Liver (tissue), 9 donors: ENCODE data around the gene SON. TPM values are rescaled to one million over a fixed set of nuclear protein-coding genes. Genes with fewer than 3 reads are reported as not detected.

ENCODE experiments used
- DNase-seq: peaks from one replicate; pipeline ENCODE4 v3.0.0-alpha.2; 2017; ENCODE audit warnings: low spot score
- H3K27ac ChIP-seq, 2 donors: one replicate each; pipeline ENCODE4 v1.7.0; 2013; ENCODE audit warnings: inconsistent platforms in 2 of 2, low read length in 2 of 2, control low read depth in 1 of 2, low read depth in 1 of 2, mild to moderate bottlenecking in 1 of 2
- H3K27me3 ChIP-seq, 4 donors: one replicate each; pipeline versions ENCODE4 v1.6.1 to v1.7.0; 2013; ENCODE audit warnings: low read length in 3 of 4, inconsistent platforms in 1 of 4, mild to moderate bottlenecking in 1 of 4, moderate library complexity in 1 of 4; ENCODE audit not compliant: control insufficient read depth in 4 of 4, insufficient read depth in 4 of 4
- H3K36me3 ChIP-seq, 4 donors: one replicate each; pipeline versions ENCODE4 v1.6.1 to v1.7.0; 2013; ENCODE audit warnings: low read length in 3 of 4, mild to moderate bottlenecking in 3 of 4, low read depth in 1 of 4, moderate library complexity in 1 of 4; ENCODE audit not compliant: control insufficient read depth in 4 of 4, insufficient read depth in 3 of 4
- H3K4me1 ChIP-seq, 4 donors: one replicate each; pipeline versions ENCODE4 v1.6.1 to v1.7.0; 2013; ENCODE audit warnings: low read length in 3 of 4, mild to moderate bottlenecking in 3 of 4, moderate library complexity in 1 of 4; ENCODE audit not compliant: control insufficient read depth in 4 of 4, insufficient read depth in 4 of 4
- H3K4me3 ChIP-seq, 3 donors: one replicate each; pipeline versions ENCODE4 v1.6.1 to v1.7.0; 2013; ENCODE audit warnings: low read length in 3 of 3, control low read depth in 1 of 3, low read depth in 1 of 3, mild to moderate bottlenecking in 1 of 3
- H3K9ac ChIP-seq, 2 donors: one replicate each; pipeline ENCODE4 v1.7.0; 2013; ENCODE audit warnings: low read length in 2 of 2, mild to moderate bottlenecking in 2 of 2, moderate library complexity in 2 of 2, control low read depth in 1 of 2, low read depth in 1 of 2
- H3K9me3 ChIP-seq, 4 donors: one replicate each; pipeline versions ENCODE4 v1.6.1 to v1.7.0; 2013; ENCODE audit warnings: low read length in 3 of 4; ENCODE audit not compliant: control insufficient read depth in 4 of 4
- EGR1 ChIP-seq, 2 donors: IDR thresholded peaks; 2 replicates each; pipeline ENCODE4 v1.6.1; 2016 to 2018; ENCODE audit warnings: antibody characterized with exemption in 2 of 2, low read depth in 2 of 2
- FOXA1 ChIP-seq: IDR thresholded peaks from 2 replicates; pipeline ENCODE4 v1.6.1; 2016; ENCODE audit warnings: antibody characterized with exemption
- FOXA2 ChIP-seq: IDR thresholded peaks from 2 replicates; pipeline ENCODE4 v1.6.1; 2016; ENCODE audit warnings: antibody characterized with exemption
- GABPA ChIP-seq, 2 donors: IDR thresholded peaks in 1 of 2; conservative IDR thresholded peaks in 1 of 2; 2 replicates each; pipeline ENCODE4 v1.6.1; 2016; ENCODE audit warnings: antibody characterized with exemption in 2 of 2, mild to moderate bottlenecking in 1 of 2, moderate library complexity in 1 of 2
- HNF4A ChIP-seq, 2 donors: conservative IDR thresholded peaks; 2 replicates each; pipeline ENCODE4 v1.6.1; 2016; ENCODE audit warnings: antibody characterized with exemption in 2 of 2, mild to moderate bottlenecking in 2 of 2
- HNF4G ChIP-seq: IDR thresholded peaks from 2 replicates; pipeline ENCODE4 v1.6.1; 2016; ENCODE audit warnings: antibody characterized with exemption
- JUND ChIP-seq, 2 donors: IDR thresholded peaks; 2 replicates each; pipeline ENCODE4 v1.6.1; 2016; ENCODE audit warnings: antibody characterized with exemption in 2 of 2
- NR2F2 ChIP-seq: IDR thresholded peaks from 2 replicates; pipeline ENCODE4 v1.6.1; 2016; ENCODE audit warnings: antibody characterized with exemption
- RAD21 ChIP-seq, 2 donors: IDR thresholded peaks; 2 replicates each; pipeline ENCODE4 v1.6.1; 2016; ENCODE audit warnings: antibody characterized with exemption in 2 of 2, mild to moderate bottlenecking in 2 of 2
- RXRA ChIP-seq, 2 donors: IDR thresholded peaks; 2 replicates each; pipeline ENCODE4 v1.6.1; 2017 to 2018; ENCODE audit warnings: antibody characterized with exemption in 2 of 2, mild to moderate bottlenecking in 1 of 2
- SP1 ChIP-seq: IDR thresholded peaks from 2 replicates; pipeline ENCODE4 v1.6.1; 2018; ENCODE audit warnings: antibody characterized with exemption, mild to moderate bottlenecking
- TAF1 ChIP-seq: conservative IDR thresholded peaks from 2 replicates; pipeline ENCODE4 v1.6.1; 2016; ENCODE audit warnings: antibody characterized with exemption, mild to moderate bottlenecking
- YY1 ChIP-seq: IDR thresholded peaks from 2 replicates; pipeline ENCODE4 v1.6.1; 2016; ENCODE audit warnings: antibody characterized with exemption, mild to moderate bottlenecking
- ZBTB33 ChIP-seq: IDR thresholded peaks from 2 replicates; pipeline ENCODE4 v1.6.1; 2016; ENCODE audit warnings: antibody characterized with exemption
- WGBS: extraction: QIAGEN DNeasy Blood & Tissue Kit; methylation state at CpG from one replicate; pipeline ENCODE4 v1.1.7; 2013; 5-methylcytosine and 5-hydroxymethylcytosine counted together
- polyA plus RNA-seq, 2 donors: library from polyadenylated mRNA; stranded (reverse) in 1 of 2; unstranded in 1 of 2; fragments of 200-250 nt in 1 of 2; fragments of >200 nt in 1 of 2; fragmentation: Nextera tagmentation in 1 of 2; extraction: Ambion mirVana in 1 of 2; gene quantifications; one replicate each; pipeline versions ENCODE4 v1.2.1 to v1.2.3, GENCODE V29; 2013 to 2015
- total RNA-seq, 2 donors: library from RNA; depleted of rRNA; stranded (reverse); fragments of >200 nt; gene quantifications; one replicate each; pipeline ENCODE4 v1.2.3, GENCODE V29; 2014
- TF ChIP-seq, protein P1 (sequence below): fragments of 150-350 bp; IDR thresholded peaks from 2 replicates; pipeline ENCODE4 v1.5.1; 2017; ENCODE audit warnings: improper control_type of control experiment, low read depth, low read length; ENCODE audit not compliant: missing input control
- TF ChIP-seq, protein P2 (sequence below): IDR thresholded peaks from 2 replicates; pipeline ENCODE4 v1.6.1; 2016; ENCODE audit warnings: antibody characterized with exemption
- TF ChIP-seq, protein P3 (sequence below): IDR thresholded peaks from 2 replicates; pipeline ENCODE4 v1.6.1; 2016; ENCODE audit warnings: antibody characterized with exemption
- TF ChIP-seq, protein P4 (sequence below): IDR thresholded peaks from 2 replicates; pipeline ENCODE4 v1.6.1; 2016; ENCODE audit warnings: antibody characterized with exemption, mild to moderate bottlenecking
- donor health status: healthy.
- donor health status: healthy.
- donor health status: healthy.
- donor health status: healthy.
- donor health status: healthy.

The SON gene
- total and polyA plus RNA-seq, 4 donors: 42.7 to 264 (median 157) TPM

DNA sequence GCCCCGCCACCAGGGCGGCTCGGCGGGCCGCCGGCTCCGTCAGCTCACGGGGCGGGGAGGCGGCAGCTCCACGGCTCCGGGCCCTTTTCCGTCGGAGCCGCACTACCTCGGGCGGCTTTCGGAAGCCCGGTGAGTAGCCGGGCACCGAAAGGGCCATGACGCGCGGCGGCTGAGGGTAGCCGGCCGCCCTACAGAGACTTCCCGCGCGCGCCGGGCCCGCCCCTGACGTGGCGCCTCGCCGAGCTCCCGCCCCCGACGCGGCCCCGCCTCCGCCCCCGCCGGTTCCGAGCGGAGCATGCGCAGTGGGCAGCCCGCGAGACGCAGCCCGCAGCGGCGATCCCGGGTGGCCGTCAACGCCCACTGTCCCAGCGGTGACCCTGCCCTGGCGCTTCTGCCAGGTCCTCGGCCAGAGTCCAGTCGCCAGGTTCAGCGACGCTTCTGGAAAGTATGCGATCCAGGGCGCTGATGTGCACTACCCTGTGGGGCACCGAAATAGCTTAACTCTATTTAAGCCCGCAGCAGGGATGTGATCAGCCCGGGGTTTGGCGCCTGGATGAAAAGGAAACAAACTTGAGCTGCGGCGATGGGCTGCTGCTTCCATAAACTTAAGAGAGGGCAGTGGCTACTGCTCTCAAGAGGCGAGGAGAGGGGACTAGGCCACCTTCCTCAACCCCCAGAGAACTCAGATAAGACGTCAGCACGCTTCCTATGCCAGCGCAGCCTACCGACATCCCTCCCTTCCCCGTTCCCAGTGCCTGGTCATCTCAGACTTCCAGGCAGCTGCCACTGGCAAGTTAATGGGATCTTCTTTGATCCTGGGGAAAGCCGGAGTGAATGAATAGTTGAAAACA, 45.9 kb downstream of the SON start, which contains the start of gene DONSON:
Gene DONSON (minus strand): TSS at position 200 of the 851 bp plus-strand sequence. CDS start 43 bp downstream, at position 157.
- Histone ChIP-seq H3K4me1 (peaks cover 4 to 17% (median 10%) of the 10 kb centered on the region in 4 donors), H3K27me3 (no peaks in the 10 kb centered on the region)
- under 1% methylated on average over 78 of the region's 78 CpGs for WGBS

More for the DNA sequence above, 45.9 kb downstream of the SON start, which contains the start of gene DONSON:
- Histone ChIP-seq H3K9me3 (no peaks in the 10 kb centered on the region), H3K9ac (peak within 1 kb of the TSS; percentile 48 to 70), H3K27ac (peak within 1 kb of the TSS; percentile 90 to 94), H3K4me3 (peak within 1 kb of the TSS; percentile 45 to 88 (median 84)), H3K36me3 (peaks cover 0 to 3% (median 0%) of the 10 kb centered on the region in 4 donors)
- peak; percentile 95 for DNase-seq
- TF ChIP-seq HNF4G (peak; percentile 83), YY1 (peak; percentile 84), HNF4A (conservative IDR thresholded peaks at IDR 0.05) (peak; percentile 90 to 92), FOXA2 (no peak), NR2F2 (peak; percentile 30), RXRA (IDR thresholded peaks at IDR 0.05) (peak; percentile 93), ZBTB33 (no peak), FOXA1 (no peak), RAD21 (IDR thresholded peaks at IDR 0.05) (peak in 1 of 2 donors; percentile 29), SP1 (peak; percentile 99), GABPA (IDR thresholded peaks at IDR 0.05 in 1 of 2, conservative IDR thresholded peaks at IDR 0.05 in 1 of 2) (no peak), EGR1 (IDR thresholded peaks at IDR 0.05; ENCODE audit: low read depth in 2 of 2) (peak; percentile 38 to 78), JUND (IDR thresholded peaks at IDR 0.05) (peak; percentile 17 to 43), TAF1 (peak; percentile 28)
- TF ChIP-seq, protein P1, sequence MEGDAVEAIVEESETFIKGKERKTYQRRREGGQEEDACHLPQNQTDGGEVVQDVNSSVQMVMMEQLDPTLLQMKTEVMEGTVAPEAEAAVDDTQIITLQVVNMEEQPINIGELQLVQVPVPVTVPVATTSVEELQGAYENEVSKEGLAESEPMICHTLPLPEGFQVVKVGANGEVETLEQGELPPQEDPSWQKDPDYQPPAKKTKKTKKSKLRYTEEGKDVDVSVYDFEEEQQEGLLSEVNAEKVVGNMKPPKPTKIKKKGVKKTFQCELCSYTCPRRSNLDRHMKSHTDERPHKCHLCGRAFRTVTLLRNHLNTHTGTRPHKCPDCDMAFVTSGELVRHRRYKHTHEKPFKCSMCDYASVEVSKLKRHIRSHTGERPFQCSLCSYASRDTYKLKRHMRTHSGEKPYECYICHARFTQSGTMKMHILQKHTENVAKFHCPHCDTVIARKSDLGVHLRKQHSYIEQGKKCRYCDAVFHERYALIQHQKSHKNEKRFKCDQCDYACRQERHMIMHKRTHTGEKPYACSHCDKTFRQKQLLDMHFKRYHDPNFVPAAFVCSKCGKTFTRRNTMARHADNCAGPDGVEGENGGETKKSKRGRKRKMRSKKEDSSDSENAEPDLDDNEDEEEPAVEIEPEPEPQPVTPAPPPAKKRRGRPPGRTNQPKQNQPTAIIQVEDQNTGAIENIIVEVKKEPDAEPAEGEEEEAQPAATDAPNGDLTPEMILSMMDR: no peak
- TF ChIP-seq, protein P2, sequence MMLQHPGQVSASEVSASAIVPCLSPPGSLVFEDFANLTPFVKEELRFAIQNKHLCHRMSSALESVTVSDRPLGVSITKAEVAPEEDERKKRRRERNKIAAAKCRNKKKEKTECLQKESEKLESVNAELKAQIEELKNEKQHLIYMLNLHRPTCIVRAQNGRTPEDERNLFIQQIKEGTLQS: no peak
- TF ChIP-seq, protein P3, sequence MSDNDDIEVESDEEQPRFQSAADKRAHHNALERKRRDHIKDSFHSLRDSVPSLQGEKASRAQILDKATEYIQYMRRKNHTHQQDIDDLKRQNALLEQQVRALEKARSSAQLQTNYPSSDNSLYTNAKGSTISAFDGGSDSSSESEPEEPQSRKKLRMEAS: peak; percentile 46
- TF ChIP-seq, protein P4, sequence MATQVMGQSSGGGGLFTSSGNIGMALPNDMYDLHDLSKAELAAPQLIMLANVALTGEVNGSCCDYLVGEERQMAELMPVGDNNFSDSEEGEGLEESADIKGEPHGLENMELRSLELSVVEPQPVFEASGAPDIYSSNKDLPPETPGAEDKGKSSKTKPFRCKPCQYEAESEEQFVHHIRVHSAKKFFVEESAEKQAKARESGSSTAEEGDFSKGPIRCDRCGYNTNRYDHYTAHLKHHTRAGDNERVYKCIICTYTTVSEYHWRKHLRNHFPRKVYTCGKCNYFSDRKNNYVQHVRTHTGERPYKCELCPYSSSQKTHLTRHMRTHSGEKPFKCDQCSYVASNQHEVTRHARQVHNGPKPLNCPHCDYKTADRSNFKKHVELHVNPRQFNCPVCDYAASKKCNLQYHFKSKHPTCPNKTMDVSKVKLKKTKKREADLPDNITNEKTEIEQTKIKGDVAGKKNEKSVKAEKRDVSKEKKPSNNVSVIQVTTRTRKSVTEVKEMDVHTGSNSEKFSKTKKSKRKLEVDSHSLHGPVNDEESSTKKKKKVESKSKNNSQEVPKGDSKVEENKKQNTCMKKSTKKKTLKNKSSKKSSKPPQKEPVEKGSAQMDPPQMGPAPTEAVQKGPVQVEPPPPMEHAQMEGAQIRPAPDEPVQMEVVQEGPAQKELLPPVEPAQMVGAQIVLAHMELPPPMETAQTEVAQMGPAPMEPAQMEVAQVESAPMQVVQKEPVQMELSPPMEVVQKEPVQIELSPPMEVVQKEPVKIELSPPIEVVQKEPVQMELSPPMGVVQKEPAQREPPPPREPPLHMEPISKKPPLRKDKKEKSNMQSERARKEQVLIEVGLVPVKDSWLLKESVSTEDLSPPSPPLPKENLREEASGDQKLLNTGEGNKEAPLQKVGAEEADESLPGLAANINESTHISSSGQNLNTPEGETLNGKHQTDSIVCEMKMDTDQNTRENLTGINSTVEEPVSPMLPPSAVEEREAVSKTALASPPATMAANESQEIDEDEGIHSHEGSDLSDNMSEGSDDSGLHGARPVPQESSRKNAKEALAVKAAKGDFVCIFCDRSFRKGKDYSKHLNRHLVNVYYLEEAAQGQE: peak; percentile 91
